ENCODE data around the gene GNA14.

DNA sequence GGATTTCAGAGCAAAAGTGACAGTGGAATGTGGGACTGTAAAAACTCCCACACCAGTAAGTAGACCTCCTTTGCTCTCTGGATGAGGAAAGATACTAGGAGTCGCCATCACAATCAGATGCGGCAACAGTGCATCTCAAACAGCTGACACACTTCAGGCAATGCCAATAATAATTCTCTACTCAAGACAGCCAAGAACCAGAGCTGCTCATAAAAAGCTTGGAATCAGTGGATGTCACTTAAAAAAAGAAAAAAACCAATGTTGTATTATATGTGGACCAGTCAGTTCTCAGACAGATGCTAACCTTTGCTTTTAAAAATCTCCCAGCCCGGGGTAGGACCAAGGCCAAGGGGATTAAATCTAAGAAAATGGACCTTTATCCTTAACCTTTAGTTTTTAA lies 185.0 kb downstream of the GNA14 start:
- TF ChIP-seq POLR2A (IDR thresholded peaks at IDR 0.05), result no peak
- TF ChIP-seq, protein P1, sequence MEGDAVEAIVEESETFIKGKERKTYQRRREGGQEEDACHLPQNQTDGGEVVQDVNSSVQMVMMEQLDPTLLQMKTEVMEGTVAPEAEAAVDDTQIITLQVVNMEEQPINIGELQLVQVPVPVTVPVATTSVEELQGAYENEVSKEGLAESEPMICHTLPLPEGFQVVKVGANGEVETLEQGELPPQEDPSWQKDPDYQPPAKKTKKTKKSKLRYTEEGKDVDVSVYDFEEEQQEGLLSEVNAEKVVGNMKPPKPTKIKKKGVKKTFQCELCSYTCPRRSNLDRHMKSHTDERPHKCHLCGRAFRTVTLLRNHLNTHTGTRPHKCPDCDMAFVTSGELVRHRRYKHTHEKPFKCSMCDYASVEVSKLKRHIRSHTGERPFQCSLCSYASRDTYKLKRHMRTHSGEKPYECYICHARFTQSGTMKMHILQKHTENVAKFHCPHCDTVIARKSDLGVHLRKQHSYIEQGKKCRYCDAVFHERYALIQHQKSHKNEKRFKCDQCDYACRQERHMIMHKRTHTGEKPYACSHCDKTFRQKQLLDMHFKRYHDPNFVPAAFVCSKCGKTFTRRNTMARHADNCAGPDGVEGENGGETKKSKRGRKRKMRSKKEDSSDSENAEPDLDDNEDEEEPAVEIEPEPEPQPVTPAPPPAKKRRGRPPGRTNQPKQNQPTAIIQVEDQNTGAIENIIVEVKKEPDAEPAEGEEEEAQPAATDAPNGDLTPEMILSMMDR (IDR thresholded peaks at IDR 0.05), result no peak
